Measurements from ENCODE around the gene SFT2D3.
A peak's percentile ranks its signal among the peaks of the same experiment; 100 is the strongest.

Gene SFT2D3

DNA sequence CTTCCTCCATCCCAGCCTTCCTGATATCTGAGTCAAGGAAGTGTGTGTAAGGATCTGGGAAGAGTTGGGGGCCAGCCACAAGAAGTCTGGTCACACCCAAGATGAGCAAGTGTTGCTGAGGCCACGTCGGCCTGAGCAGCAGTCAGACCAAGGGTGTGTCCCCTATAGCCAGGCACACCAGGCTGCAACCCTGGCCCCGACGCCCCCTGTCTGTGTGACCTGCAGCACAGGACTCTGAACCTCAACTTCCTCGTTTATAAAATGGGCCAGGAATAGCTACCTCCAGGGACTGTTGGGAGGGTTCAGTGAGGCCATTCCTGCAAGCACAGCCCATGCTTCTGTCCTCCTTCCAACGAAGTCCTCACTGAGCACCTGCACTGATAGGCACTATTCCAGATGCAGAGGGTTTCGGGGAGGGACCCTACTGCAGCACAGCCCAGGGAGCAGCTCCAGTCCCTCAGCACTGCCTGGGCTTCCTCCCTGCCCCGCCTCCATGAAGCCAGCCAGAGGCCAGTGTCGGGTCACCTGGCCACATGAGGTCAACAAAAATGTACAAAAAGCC lies 39.3 kb upstream of the SFT2D3 start:
- H3K4me2 ChIP-seq: peak overlapping the region in 1 of 11 experiments; percentile 18; a peak in 2 of 22 replicates
- H3K27me3 ChIP-seq: peaks cover 38 to 53% (median 45%) of the 10 kb centered on the region in 11 experiments
- H3K36me3 ChIP-seq: peaks cover 0 to 18% (median 4%) of the 10 kb centered on the region in 11 experiments; a peak in 6 of 22 replicates
- no peak overlapping the region for H3K9ac ChIP-seq
- no peak for TF ChIP-seq Cebpa-rat (IDR thresholded peaks at IDR 0.05)
- peaks cover 7 to 35% (median 27%) of the 10 kb centered on the region in 10 experiments; a peak in 18 of 20 replicates for H3K4me1 ChIP-seq
- H3K4me3 ChIP-seq: no peak overlapping the region
- H3K27ac ChIP-seq: no peak overlapping the region
- peaks cover 0 to 22% (median 0%) of the 10 kb centered on the region in 11 experiments; a peak in 4 of 22 replicates for H4K20me1 ChIP-seq
- peaks cover 15 to 41% (median 25%) of the 10 kb centered on the region in 11 experiments; a peak in 20 of 22 replicates for H3K9me3 ChIP-seq (replicated peaks in 1 of 11)

DNA sequence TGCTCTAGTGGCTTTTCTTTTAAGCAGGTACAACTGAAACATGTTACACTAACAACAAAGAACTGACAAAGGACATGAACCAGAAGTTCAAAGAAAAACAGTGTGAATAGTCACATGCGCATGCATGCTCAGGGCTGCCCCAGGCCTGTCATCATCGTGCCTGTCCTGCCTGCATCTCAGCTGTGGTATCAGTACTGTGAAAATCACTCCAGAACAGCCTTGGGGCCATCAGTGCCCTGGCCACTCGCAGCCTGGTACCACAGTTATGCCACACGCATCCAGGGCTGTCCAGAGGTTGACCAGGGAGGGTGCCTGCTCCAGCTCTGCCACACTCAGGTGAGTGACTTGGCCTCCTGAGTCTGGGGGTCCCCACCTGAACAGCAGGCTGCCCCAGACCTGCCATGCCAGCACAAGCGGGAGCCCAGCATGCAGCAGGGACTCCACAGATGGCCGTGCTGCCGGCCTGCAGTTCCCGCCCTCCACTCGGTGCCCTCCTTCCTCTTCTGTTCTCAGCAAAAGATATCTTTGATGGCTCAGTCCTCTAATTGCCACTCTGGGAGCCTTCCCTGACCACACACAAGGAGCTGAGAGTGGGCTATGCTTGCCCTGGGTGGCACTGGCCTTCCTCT lies 38.2 kb upstream of the SFT2D3 start:
- H3K4me2 ChIP-seq: no peak overlapping the region
- H3K27ac ChIP-seq: no peak overlapping the region

DNA sequence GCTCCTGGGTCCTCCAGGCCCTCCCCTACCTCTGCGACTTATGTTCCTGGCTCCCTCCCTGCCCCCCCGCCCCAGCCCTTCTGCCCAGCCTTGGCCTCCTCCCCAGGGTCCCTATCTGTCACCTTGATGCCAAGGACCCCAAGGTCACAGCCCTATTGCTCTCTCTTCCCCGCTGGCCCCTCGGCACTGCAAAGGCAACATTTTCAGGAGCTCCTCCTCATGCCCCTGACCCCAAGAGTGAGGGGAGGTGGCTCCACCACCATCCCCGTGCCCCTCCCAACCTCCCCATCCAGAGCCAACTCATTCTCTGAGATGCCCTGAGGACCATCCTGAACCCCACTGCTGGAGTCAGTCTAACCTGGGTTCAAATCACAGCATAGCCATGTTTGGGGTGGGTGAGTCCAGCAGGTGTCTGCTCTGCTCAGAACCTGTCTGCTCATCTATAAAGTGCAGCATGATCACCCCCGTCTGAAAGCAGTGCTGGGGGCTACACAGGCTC lies 37.7 kb upstream of the SFT2D3 start:
- H4K20me1 ChIP-seq: peaks cover 0 to 22% (median 0%) of the 10 kb centered on the region in 11 experiments; a peak in 4 of 22 replicates
- no peak overlapping the region for H3K9ac ChIP-seq
- H3K4me1 ChIP-seq: peaks cover 7 to 19% (median 15%) of the 10 kb centered on the region in 10 experiments; a peak in 18 of 20 replicates
- H3K27me3 ChIP-seq: peaks cover 38 to 53% (median 46%) of the 10 kb centered on the region in 11 experiments
- no peak overlapping the region for H3K4me2 ChIP-seq
- peaks cover 0 to 18% (median 4%) of the 10 kb centered on the region in 11 experiments; a peak in 6 of 22 replicates for H3K36me3 ChIP-seq
- TF ChIP-seq Cebpa-rat (IDR thresholded peaks at IDR 0.05): no peak
- H3K27ac ChIP-seq: no peak overlapping the region
- peaks cover 15 to 45% (median 29%) of the 10 kb centered on the region in 11 experiments; a peak in 20 of 22 replicates for H3K9me3 ChIP-seq (replicated peaks in 1 of 11)
- H3K4me3 ChIP-seq: no peak overlapping the region

More for the DNA sequence above, 38.2 kb upstream of the SFT2D3 start:
- Histone ChIP-seq H3K9me3 (replicated peaks in 1 of 11) (peaks cover 15 to 41% (median 29%) of the 10 kb centered on the region in 11 experiments; a peak in 20 of 22 replicates), H3K9ac (no peak overlapping the region), H3K27me3 (peaks cover 38 to 53% (median 46%) of the 10 kb centered on the region in 11 experiments), H3K4me1 (peaks cover 7 to 24% (median 19%) of the 10 kb centered on the region in 10 experiments; a peak in 18 of 20 replicates), H4K20me1 (peaks cover 0 to 22% (median 0%) of the 10 kb centered on the region in 11 experiments; a peak in 4 of 22 replicates), H3K4me3 (no peak overlapping the region), H3K36me3 (peaks cover 0 to 18% (median 4%) of the 10 kb centered on the region in 11 experiments; a peak in 6 of 22 replicates)
- no peak for TF ChIP-seq Cebpa-rat (IDR thresholded peaks at IDR 0.05)

DNA sequence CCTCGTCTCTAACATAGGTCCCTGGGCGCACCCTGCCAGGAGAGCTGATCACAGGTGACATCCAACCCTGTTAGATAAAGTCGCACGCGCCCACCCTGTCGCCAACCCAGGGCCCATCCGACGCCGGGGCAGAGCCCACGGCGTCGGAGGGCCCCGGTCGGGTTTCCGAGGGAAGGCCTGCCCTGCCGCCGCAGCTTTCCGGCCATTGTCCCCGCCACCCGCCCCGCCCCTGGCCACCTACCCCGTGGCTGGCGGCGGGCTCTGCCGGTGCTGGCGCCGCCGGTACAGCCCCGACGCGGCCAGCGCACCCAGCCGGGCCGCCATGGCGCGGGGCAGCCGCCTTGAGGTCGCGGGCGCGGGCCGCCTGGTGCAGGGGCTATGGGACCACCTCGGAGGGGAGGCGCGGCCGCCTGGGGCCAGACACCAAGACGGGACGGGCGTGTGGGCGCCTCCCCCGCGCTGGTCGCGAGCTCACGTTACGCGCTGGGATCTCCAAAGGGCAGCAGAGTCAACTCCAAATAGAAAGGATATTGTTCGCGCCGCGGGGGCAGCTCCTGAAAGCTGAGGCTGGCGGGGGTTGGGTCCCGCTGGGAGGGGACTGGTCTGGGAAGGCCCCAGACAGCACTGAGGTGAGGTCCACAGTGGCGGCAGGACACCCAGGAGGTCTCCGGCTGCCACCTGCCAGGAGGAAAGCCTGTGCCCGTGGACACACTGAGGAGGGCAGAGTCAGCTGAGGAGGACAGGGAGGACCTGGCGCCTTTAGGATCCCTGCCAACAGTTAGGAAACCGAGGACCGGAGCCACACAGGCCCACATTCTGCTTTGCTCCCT lies 37.0 kb upstream of the SFT2D3 start:
- Histone ChIP-seq H3K27me3 (peaks cover 38 to 53% (median 46%) of the 10 kb centered on the region in 11 experiments), H3K4me1 (peaks cover 5 to 12% (median 8%) of the 10 kb centered on the region in 10 experiments; a peak in 18 of 20 replicates), H3K4me2 (no peak overlapping the region), H3K4me3 (no peak overlapping the region), H4K20me1 (peaks cover 0 to 22% (median 0%) of the 10 kb centered on the region in 11 experiments; a peak in 4 of 22 replicates), H3K9me3 (replicated peaks in 1 of 11) (peaks cover 15 to 48% (median 29%) of the 10 kb centered on the region in 11 experiments; a peak in 20 of 22 replicates), H3K9ac (no peak overlapping the region), H3K27ac (no peak overlapping the region), H3K36me3 (peaks cover 0 to 18% (median 4%) of the 10 kb centered on the region in 11 experiments; a peak in 6 of 22 replicates)
- no peak for TF ChIP-seq Cebpa-rat (IDR thresholded peaks at IDR 0.05)

DNA sequence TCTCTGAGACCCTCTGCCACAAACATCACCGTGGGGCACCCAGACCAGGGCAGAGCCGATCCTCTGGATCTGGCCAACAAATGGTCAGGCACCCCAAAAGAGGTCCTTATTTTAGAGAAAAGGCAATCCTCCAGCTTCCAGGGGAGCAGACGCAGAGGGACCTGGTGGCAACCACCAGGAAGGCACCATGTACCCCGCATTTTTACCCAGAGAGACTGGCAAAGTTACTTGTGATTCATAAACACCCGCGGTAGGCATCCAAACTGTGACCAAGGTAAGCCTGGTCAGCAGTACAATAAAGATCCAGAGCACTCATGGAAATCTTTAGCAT lies 36.4 kb upstream of the SFT2D3 start:
- Histone ChIP-seq H3K27ac (no peak overlapping the region), H3K9ac (no peak overlapping the region), H4K20me1 (peaks cover 0 to 22% (median 0%) of the 10 kb centered on the region in 11 experiments; a peak in 4 of 22 replicates), H3K36me3 (peaks cover 0 to 18% (median 4%) of the 10 kb centered on the region in 11 experiments; a peak in 6 of 22 replicates), H3K4me3 (no peak overlapping the region), H3K4me2 (no peak overlapping the region), H3K9me3 (replicated peaks in 1 of 11) (peaks cover 15 to 44% (median 29%) of the 10 kb centered on the region in 11 experiments; a peak in 20 of 22 replicates), H3K4me1 (peaks cover 0 to 6% (median 2%) of the 10 kb centered on the region in 10 experiments; a peak in 13 of 20 replicates), H3K27me3 (peaks cover 38 to 53% (median 46%) of the 10 kb centered on the region in 11 experiments)
- no peak for TF ChIP-seq Cebpa-rat (IDR thresholded peaks at IDR 0.05)

DNA sequence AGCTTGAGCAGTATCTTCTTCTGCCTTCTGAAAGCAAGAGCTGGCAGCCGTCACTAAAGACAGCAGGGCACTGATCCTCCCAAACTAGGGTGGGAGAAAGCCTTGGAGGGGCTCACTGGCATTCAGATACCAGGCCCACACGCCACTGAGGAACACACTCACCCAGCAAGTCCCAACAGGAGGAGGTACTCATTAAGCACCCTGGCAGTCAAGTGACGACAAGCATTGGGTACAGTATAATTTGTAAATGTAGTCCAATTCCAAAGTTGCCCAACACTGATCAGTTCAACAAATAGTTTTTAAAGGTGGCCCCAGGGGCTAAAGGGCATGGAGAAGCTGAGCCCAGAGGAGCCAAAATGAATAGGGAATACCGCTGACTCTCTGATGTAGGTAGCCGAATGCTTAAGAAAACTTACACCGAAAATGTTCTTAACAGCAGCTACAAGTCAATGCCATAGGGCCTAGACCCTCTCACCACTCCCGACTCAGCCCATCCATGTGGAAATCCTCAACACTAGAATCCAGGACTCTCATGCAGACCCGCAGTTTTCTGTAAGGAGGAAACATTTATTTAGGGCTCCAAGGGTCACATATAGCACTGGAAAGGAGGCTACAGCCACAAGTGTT lies 35.9 kb upstream of the SFT2D3 start:
- Histone ChIP-seq H3K36me3 (peaks cover 0 to 16% (median 4%) of the 10 kb centered on the region in 11 experiments; a peak in 6 of 22 replicates), H3K9ac (no peak overlapping the region), H4K20me1 (peaks cover 0 to 22% (median 0%) of the 10 kb centered on the region in 11 experiments; a peak in 4 of 22 replicates), H3K4me1 (0 out of 20 replicates have a peak, but pooled peaks cover 0 to 4% (median 0%) of the 10 kb centered on the region in 10 experiments), H3K4me2 (no peak overlapping the region), H3K4me3 (no peak overlapping the region), H3K27me3 (peaks cover 38 to 53% (median 46%) of the 10 kb centered on the region in 11 experiments), H3K9me3 (replicated peaks in 1 of 11) (peaks cover 10 to 39% (median 25%) of the 10 kb centered on the region in 11 experiments; a peak in 20 of 22 replicates), H3K27ac (no peak overlapping the region)
- no peak for TF ChIP-seq Cebpa-rat (IDR thresholded peaks at IDR 0.05)

DNA sequence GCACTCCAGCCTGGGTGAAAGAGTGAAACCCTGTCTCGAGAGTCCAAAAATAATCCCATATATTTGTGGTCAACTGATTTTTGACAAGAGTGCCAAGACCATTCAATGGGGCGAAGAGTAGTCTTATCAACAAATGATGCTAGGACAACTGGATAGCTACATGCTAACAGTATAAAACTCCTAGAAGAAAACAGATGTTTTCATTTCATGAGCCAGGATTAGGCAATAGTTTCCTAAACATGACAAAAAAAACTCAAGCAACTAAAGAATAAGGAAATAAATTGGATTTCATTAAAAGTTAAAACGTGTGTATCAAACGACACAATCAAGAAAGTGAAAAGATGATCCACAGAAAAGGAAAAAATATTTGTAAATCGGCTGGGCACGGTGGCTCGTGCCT lies 32.2 kb upstream of the SFT2D3 start:
- Histone ChIP-seq H3K27me3 (peaks cover 33 to 48% (median 46%) of the 10 kb centered on the region in 11 experiments), H3K9ac (no peak overlapping the region), H3K4me1 (peaks cover 5 to 20% (median 8%) of the 10 kb centered on the region in 10 experiments), H4K20me1 (peaks cover 0 to 33% (median 13%) of the 10 kb centered on the region in 11 experiments; a peak in 15 of 22 replicates), H3K36me3 (peaks cover 0 to 13% (median 4%) of the 10 kb centered on the region in 11 experiments; a peak in 5 of 22 replicates), H3K4me3 (no peak overlapping the region), H3K4me2 (no peak overlapping the region), H3K9me3 (replicated peaks in 1 of 11) (peaks cover 8 to 25% (median 16%) of the 10 kb centered on the region in 11 experiments; a peak in 19 of 22 replicates), H3K27ac (no peak overlapping the region)
- TF ChIP-seq Cebpa-rat (IDR thresholded peaks at IDR 0.05): no peak

All from BLaER1 treated with 17β-estradiol and CSF1 and Interleukin-3, amounts not matched to agents 10 nM and 100 nM (cell line).